Measurements from ENCODE around the gene TSPYL2. TPM values are rescaled to one million over a fixed set of nuclear protein-coding genes. Genes with fewer than 3 reads are reported as not detected.

Gene TSPYL2
- total and polyA plus RNA-seq, 2 of the 4 experiments (the other 2 are of a cell fraction), result 19.2 to 49.7 TPM

DNA sequence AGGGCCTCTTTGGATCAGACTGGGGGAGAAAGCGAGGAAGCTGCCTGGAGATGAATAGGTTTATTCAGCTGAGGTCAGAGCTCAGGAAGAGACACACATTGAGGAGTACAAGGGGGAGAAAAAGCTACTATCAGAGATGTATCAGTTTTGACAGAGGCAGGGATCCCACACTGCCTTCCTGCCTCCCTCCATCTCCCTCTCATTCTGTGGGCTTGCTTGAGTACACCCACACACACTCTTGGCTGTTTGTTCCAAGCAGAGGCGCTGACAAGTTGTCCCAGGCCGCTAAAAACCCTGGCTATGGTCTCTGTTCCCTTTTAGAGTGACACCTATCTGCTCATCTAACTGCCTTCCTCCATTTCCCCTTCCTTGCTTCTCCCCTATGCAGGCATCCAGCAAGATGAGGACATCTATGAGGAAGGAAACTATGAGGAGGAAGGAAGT, 5.2 kb downstream of the TSPYL2 start:
- Histone ChIP-seq H3K9ac (ENCODE audit: low read depth, low read length) (no peak overlapping the region), H3K9me1 (ENCODE audit: insufficient read depth, low read length) (peaks cover 5% of the 10 kb centered on the region), H4K91ac (ENCODE audit: insufficient read depth, low read depth, low read length) (no peak overlapping the region), H2AK5ac (ENCODE audit: low read depth, low read length) (no peak overlapping the region), H3K4me3 (ENCODE audit: insufficient read depth, low read depth, low read length) (no peak overlapping the region), H2BK120ac (ENCODE audit: low read depth, low read length) (no peak overlapping the region), H3K27ac (ENCODE audit: insufficient read depth, low read length) (no peak overlapping the region), H3K36me3 (ENCODE audit: control insufficient read depth, insufficient read depth, low read length) (peaks cover 30% of the 10 kb centered on the region), H4K8ac (ENCODE audit: low read depth in 2 of 2, low read length in 2 of 2) (no peak overlapping the region), H2BK5ac (ENCODE audit: low read depth, low read length, poor library complexity, severe bottlenecking) (no peak overlapping the region), H3K79me1 (ENCODE audit: low read depth in 1 of 2, low read length in 2 of 2) (peaks cover 8 to 33% of the 10 kb centered on the region in 2 experiments; a peak in 2 of 4 replicates), H3K56ac (ENCODE audit: extremely low read depth, insufficient read depth, low read length) (no peak overlapping the region), H3K27me3 (ENCODE audit: control insufficient read depth, insufficient read depth, low read length) (no peaks in the 10 kb centered on the region), H3K4me2 (ENCODE audit: low read depth, low read length) (no peak overlapping the region), H3K9me3 (ENCODE audit: control insufficient read depth, insufficient read depth, low read length) (no peaks in the 10 kb centered on the region), H4K5ac (ENCODE audit: low read depth, low read length) (no peak overlapping the region), H2BK20ac (ENCODE audit: low read depth, low read length) (no peak overlapping the region), H3K4ac (ENCODE audit: low read depth, low read length) (no peak overlapping the region), H3K23ac (ENCODE audit: low read depth, low read length) (no peak overlapping the region), H2AK9ac (replicated peaks; ENCODE audit: low read depth, low read length, poor library complexity) (no peak overlapping the region), H4K20me1 (ENCODE audit: insufficient read depth, low read length) (peaks cover 34% of the 10 kb centered on the region), H2AFZ (replicated peaks; ENCODE audit: low read length, poor library complexity) (no peak overlapping the region), H3K4me1 (ENCODE audit: control insufficient read depth, insufficient read depth, low read length) (no peaks in the 10 kb centered on the region), H2BK15ac (ENCODE audit: low read depth, low read length) (no peak overlapping the region), H3K18ac (ENCODE audit: low read depth, low read length) (no peak overlapping the region), H3K14ac (replicated peaks; ENCODE audit: low read depth, low read length) (no peak overlapping the region)
- ChIA-PET CTCF (no interaction called here), POLR2A (ENCODE audit: unreplicated experiment) (no interaction called here)
- in situ Hi-C loops (cut with MboI; ENCODE audit: low sequenced_read_pairs) (no loop called here), intact Hi-C loops (cut with micrococcal nuclease) (no loop called here), dilution Hi-C loops (cut with HindIII; ENCODE audit: low sequenced_read_pairs, unreplicated experiment) (no loop called here)
- WGBS, 2 experiments (ENCODE audit: extremely low coverage in 2 of 2, insufficient read length in 1 of 2), result no CpG with 5 or more reads among the region's 3 CpGs
- no peak for DNase-seq
- ATAC-seq (ENCODE audit: low read depth), result no peak
- no peak for TF ChIP-seq RFX5 (IDR thresholded peaks at IDR 0.05; ENCODE audit: low read depth, low read length)
- no peak for TF ChIP-seq CHD1 (IDR thresholded peaks at IDR 0.05; ENCODE audit: low read depth, low read length)
- TF ChIP-seq SMC3 (IDR thresholded peaks at IDR 0.05; ENCODE audit: low read depth, low read length), result no peak
- TF ChIP-seq, protein P1, sequence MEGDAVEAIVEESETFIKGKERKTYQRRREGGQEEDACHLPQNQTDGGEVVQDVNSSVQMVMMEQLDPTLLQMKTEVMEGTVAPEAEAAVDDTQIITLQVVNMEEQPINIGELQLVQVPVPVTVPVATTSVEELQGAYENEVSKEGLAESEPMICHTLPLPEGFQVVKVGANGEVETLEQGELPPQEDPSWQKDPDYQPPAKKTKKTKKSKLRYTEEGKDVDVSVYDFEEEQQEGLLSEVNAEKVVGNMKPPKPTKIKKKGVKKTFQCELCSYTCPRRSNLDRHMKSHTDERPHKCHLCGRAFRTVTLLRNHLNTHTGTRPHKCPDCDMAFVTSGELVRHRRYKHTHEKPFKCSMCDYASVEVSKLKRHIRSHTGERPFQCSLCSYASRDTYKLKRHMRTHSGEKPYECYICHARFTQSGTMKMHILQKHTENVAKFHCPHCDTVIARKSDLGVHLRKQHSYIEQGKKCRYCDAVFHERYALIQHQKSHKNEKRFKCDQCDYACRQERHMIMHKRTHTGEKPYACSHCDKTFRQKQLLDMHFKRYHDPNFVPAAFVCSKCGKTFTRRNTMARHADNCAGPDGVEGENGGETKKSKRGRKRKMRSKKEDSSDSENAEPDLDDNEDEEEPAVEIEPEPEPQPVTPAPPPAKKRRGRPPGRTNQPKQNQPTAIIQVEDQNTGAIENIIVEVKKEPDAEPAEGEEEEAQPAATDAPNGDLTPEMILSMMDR (conservative IDR thresholded peaks at IDR 0.05; ENCODE audit: low read depth, low read length), result no peak
- no peak for TF ChIP-seq CEBPB (IDR thresholded peaks at IDR 0.05; ENCODE audit: low read depth, low read length)
- TF ChIP-seq POLR2A (IDR thresholded peaks at IDR 0.05; ENCODE audit: low read depth, low read length), result no peak
- no peak for TF ChIP-seq NFE2L2 (IDR thresholded peaks at IDR 0.05; ENCODE audit: low read depth, low read length)
- no peak for TF ChIP-seq BHLHE40 (IDR thresholded peaks at IDR 0.05; ENCODE audit: low read depth, low read length)
- no peak for TF ChIP-seq FOS (IDR thresholded peaks at IDR 0.05; ENCODE audit: low read depth, low read length)
- TF ChIP-seq, protein P2, sequence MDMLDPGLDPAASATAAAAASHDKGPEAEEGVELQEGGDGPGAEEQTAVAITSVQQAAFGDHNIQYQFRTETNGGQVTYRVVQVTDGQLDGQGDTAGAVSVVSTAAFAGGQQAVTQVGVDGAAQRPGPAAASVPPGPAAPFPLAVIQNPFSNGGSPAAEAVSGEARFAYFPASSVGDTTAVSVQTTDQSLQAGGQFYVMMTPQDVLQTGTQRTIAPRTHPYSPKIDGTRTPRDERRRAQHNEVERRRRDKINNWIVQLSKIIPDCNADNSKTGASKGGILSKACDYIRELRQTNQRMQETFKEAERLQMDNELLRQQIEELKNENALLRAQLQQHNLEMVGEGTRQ (IDR thresholded peaks at IDR 0.05; ENCODE audit: low read depth, low read length), result no peak
- no peak for TF ChIP-seq MAFK (IDR thresholded peaks at IDR 0.05; ENCODE audit: low read depth, low read length)
- TF ChIP-seq RAD21 (IDR thresholded peaks at IDR 0.05; ENCODE audit: low read length), result no peak
- TF ChIP-seq RCOR1 (IDR thresholded peaks at IDR 0.05; ENCODE audit: insufficient replicate concordance, low read length), result no peak
- TF ChIP-seq, protein P3, sequence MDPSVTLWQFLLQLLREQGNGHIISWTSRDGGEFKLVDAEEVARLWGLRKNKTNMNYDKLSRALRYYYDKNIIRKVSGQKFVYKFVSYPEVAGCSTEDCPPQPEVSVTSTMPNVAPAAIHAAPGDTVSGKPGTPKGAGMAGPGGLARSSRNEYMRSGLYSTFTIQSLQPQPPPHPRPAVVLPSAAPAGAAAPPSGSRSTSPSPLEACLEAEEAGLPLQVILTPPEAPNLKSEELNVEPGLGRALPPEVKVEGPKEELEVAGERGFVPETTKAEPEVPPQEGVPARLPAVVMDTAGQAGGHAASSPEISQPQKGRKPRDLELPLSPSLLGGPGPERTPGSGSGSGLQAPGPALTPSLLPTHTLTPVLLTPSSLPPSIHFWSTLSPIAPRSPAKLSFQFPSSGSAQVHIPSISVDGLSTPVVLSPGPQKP (IDR thresholded peaks at IDR 0.05; ENCODE audit: borderline replicate concordance, low read depth, low read length), result no peak
- no peak for TF ChIP-seq MXI1 (IDR thresholded peaks at IDR 0.05; ENCODE audit: borderline replicate concordance, low read depth, low read length)
- no TSS peak for BruUV-seq (replicated peaks)
